CD1c-positive myeloid dendritic cell (primary cell): ENCODE results near the gene SLC6A16.
A peak's percentile ranks its signal among the peaks of the same experiment; 100 is the strongest.
"Not testable (repeated sequence)": the region's sequence is repeated elsewhere in the genome, so short reads cannot be mapped to it uniquely, and the experiment has no call there.

ENCODE experiments used
- DNase-seq: peaks from one replicate; pipeline ENCODE4 v3.0.0-alpha.2; 2016; ENCODE audit errors: extremely low spot score

The SLC6A16 gene

DNA sequence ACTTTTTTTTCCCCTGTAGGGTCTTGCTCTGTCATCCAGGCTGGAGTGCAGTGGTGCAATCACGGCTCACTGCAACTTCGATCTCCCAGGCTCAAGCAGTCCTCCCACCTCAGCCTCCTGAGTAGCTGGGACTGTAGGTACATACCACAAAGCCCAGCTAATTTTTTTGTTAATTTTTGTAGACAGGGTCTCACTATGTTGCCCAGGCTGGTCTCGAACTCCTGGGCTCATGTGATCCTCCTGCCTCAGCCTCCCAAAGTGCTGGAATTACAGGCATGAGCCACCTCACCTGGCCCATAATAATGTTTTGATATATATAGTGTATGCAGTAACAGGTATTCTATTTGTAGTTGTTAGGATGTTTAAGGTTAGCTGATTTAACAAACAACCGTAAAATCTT, 6.2 kb upstream of the SLC6A16 start:
- DNase-seq, result not testable (repeated sequence)

DNA sequence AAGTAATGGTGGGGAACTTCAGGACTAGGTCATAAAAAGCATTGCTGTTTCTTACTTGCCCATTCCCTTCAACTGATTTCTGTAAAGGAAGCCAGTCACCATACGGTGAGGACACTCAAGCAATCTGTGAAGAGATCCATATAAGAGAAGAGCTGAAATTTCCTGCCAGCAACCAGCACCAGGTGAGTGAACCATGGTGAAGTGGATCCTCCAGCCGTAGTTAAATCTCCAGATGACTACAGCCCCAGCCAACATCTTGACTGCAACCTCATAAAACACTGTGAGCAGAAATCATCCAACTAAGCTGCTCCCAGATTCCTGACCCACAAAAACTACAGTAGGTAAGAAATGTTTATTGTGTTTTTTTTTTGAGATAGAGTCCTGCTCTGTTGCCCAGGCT, 3.8 kb upstream of the SLC6A16 start:
- DNase-seq, result no peak

DNA sequence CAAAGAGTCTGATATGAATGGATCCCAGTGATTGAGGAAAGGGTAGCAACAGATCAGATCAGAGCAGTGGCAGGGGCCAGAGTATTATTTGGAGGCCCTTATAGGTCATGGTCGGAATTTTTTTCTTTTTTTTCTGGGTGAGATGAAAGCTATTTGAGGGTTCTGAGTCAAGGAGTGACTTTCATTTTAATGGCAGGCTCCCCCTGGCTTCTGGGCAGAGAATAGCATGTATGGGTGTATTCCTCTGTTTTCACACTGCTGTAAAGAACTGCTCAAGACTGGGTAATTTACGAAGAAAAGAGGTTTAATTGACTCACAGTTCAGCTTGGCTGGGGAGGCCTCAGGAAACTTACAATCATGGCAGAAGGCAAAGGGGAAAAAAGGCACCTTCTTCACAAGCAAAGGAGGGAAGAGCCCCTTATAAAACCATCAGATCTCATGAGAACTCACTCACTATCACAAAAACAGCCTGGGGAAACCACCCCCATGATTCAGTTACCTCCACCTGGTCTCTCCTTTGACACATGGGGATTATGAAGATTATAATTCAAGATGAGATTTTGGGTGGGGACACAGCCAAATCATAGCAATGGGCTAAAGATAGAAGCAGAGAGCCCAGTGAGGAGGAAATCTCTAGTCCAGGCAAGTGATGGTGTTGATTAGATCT, 3.0 kb upstream of the SLC6A16 start:
- peak; percentile 64 for DNase-seq

DNA sequence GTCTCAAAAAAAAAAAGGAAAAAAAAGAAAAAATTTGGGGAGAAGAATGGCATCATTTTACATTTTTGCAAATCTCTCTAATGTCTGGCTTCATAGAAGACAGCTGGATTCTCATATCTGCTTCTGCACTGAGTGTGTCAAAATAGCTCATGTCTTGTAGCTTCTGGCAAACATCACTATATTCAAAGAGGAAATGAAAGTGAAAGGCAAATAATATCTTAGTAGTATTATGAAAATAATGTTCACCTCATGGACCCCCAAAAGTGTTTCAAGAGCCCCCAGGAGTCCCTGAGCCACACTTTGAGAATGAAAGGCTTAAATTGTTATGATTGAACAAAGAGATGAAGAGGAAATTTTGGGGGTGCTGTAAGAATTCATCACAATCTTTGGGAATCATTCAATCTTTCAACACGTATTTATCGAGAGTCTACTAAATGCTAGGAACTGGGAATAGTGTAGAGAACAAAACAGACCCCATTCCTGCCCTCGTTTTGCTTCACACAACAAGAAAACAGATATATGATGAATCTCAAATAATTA, 1.2 kb upstream of the SLC6A16 start:
- DNase-seq, result peak; percentile 7

DNA sequence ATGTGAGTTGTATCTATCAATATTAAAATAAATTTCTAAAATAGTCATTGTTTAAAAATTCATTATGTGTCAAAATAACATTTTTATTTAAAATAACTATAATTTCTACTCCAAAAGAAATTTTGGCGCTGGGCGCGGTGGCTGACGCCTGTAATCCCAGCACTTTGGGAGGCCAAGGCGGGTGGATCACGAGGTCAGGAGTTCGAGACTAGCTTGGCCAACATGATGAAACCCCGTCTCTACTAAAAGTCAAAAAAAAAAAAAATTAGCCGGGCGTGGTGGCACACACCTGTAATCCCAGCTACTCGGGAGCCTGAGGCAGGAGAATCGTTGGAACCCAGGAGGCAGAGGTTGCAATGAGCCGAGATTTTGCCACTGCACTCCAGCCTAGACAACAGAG, 765 bp upstream of the SLC6A16 start:
- not testable (repeated sequence) for DNase-seq

DNA sequence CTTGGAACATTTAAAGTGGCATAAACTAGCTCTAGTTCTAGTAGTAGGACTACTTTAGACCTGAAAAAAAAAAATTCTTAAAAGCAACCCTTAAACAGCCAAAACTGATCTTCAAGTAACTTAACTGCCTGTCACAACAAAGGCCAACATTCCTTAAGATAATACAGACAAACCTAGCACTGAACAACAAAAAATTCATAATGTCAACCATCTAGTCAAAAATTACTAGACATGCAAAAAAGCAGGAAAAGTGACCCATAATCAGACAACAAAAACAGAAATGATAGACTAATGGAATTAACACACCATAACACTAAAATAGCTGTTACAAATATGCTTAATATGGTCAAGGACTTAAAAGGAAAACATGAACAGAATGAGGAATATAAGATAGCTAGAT, 6.7 kb downstream of the SLC6A16 start:
- no peak for DNase-seq

DNA sequence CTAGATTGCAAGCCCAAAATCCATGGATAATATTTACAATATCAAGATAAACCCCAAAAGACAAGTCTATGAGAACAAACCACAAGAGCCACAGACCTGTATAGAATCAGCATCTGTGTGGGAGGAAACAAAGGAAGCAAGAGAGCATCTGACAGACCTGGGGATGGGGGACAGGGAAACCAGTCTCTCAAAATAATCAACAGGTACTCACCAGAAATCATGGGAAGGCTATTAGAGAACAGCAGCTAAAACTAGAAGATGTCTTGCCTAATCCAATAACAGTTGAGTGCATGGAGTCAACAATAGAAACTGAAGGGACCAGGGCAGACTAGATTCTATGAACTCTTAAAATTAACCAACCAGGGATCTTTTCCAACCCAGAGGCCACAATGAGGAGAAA, 8.7 kb downstream of the SLC6A16 start:
- DNase-seq, result no peak

DNA sequence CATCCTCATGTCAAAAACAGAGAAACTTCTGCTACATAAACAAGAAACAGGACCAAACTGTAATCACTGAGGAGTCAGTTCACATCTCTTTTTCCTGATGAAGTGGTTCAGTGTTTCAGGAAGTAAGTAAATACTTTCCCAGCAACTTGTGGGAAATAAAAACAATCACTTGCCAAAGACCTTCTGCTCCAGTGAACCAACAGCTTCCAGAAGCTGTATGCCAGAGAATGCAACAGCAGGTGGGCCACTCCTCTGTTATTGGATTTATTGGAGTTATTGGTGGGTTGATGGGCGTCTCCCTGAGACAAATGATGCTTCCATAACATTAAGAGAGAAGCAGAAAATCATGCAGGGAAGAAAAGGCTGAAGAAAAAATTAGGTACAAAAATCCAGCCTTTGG, 9.9 kb downstream of the SLC6A16 start:
- DNase-seq, result no peak

DNA sequence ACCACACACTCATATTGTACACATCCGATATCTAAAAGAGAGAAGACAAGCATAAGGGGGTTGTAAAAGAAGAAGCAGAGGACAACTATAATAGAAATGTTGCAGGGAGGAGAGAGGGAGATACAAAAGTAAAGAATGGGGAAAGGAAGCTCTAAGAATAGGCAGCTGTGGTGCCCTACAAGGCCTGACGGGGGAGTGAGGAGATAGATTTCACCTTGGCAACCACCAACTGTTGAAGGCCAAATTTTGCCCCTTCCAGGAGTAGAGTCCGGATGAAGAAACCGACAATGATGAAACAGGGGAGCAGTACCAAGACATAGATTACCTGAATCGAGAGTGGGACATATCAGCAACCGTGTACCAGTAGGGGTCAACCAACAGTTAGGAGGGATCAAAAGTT, 15.9 kb downstream of the SLC6A16 start:
- DNase-seq, result no peak

DNA sequence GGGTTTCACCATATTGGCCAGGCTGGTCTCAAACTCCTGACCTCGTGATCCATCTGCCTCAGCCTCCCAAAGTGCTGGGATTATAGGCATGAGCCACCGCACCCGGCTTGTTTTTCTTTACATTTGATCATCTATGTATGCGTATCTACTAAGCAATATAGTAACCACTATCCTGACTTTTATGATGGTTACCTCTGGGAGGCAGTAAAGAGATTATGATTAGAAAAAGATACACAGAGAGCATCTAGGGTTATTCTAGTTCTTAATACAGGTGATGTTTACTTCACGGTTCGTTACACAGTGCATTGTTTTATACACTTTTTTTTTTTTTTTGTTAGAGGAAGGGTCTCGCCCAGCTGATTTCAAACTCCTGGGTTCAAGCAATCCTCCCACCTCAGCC, 18.3 kb downstream of the SLC6A16 start:
- not testable (repeated sequence) for DNase-seq

DNA sequence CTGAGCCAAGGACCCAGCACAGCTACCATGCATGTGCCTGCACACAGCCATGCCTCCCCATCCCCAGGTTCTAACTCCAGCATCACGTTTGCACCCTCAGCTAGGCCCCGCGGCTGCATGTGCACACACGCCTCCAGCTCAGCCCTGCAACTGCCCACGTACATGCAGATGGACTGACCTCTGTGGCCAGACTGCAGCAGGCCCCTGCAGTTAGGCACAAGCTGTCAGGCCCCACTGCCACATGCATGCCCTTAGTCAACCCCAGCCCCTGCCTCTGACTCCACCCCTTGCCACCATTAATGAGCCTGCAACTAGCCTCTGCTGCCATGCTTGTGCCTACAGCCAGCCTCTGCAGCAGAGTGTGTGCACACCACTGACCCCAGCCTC, 23.1 kb downstream of the SLC6A16 start:
- no peak for DNase-seq

DNA sequence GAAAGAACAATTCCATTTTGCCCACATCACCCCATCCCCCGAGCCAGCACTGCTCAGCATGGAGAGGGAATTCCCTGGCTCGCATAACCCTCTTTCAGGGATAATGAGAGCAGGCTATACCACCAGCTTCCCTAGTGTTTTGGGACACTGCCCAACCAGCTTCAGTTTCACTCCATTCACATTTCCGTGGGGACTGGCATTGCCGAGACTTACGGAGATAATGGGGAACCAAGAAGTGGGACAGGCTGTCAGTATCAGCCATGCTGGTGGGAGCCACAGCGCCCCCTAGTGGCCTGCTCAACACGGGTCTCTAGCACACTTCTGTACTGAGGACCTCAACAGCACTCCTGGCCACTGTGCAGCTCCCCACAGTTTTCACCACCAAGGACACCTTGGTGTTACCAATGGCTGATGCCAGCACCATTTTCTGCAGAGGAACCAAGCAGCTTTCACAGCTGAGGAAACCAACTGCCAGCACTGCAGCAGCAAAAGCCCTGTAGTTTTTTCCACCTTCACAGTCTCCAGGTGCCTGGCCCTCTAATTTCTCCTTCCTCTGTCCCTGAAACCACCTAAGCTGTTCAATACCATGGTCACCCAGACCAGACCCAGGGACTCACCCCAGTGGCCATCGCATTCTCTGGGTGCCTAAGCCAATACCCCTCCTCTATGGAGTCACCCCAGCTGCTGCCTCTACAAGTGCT, 23.7 kb downstream of the SLC6A16 start:
- peak; percentile 91 for DNase-seq

DNA sequence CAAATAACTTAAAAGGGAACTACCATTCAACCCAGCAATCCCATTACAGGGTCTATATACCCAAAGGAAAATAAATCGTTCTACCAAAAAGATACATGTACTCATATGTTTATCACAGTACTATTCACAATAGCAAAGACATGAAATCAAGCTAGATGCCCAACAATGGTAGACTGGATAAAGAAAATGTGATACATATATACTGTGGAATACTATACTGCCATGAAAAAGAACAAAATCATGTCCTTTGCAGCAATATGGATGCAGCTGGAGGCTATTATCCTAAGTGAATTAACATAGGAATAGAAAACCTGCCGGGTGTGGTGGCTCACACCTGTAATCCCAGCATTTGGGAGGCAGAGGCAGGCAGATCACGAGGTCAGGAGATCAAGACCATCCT, 26.3 kb downstream of the SLC6A16 start:
- not testable (repeated sequence) for DNase-seq

DNA sequence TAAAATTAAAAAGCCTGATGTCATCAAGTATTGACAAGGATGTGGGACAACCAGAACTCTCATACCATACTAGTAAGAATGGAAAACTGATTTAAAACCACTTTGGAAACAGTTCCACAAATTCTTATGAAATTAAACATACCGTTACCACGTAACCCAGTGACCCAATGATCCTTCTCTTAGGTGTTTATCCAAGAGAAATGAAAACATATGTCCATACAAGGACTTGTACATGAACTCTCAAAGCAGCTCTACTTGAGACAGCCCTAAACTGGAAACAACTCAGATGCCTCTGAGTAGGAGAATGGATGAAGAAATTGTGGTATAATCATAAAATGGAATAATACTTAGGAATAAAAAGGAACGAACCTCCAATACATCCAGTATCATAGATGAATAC, 27.6 kb downstream of the SLC6A16 start:
- no peak for DNase-seq

DNA sequence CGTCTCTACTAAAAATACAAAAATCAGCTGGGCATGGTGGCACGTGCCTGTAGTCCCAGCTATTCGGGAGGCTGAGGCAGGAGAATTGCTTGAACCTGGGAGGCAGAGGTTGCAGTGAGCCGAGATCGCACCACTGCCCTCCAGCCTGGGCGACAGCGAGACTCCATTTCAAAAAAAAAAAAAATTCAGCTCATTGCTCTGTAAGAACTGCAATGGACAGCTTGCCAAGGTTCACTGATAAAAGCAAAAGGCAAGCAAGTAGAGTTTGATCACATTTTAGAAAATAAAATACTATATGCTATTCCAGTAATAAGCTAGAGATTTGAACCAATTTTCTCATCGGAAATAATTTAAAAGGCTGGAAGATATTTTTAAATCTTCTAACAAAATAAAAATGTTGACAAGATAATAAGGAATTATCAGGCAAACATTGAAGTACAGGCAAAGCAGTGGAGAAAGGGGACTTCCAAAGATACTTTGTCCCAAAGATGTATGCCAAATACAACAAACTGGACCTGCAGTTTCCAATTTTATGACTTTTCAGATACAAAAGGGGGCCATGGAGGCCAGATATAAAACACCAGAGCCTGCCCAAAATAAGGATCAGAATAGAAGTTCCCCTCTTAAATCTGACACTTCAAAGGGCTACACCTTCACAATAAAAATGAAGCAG, 29.6 kb downstream of the SLC6A16 start:
- DNase-seq, result no peak

DNA sequence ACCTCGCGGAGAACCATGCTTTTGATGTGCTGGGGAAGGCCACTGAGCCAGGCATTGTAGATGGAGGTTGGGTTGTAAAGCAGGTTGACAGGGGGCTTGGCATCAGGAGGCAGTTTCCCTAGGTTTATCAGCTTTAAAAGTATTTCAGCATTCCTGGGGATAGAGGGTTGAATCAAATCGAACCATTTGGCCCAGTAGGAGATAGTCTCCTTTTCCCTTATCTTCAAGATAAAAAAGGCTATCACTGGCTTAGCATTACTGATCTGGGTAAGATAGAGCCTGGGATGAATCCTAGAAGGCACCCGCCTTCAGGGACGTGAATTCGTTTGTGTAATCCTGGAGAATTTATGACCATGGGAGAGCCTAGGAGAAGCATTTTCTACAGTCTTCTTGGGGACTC, 30.6 kb downstream of the SLC6A16 start:
- no peak for DNase-seq

DNA sequence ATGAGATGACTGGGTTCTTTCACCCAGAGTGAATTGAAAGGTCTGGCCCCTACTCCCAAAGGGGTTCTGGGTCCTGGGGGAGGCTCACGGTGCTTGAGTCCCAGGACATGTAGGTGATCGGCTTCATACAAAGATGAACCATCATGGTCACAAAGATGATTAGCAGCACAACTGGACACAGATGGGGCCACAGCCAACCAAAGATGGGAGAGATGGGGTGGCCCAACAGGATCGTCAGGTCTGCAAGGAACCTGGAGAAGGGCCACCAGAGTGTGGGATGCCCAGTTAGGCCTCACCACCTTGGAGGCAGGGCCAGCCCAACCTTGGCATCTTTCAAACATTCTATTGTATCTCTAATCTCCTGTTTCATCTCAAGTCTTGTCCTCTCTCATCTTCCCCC, 34.5 kb downstream of the SLC6A16 start:
- no peak for DNase-seq

DNA sequence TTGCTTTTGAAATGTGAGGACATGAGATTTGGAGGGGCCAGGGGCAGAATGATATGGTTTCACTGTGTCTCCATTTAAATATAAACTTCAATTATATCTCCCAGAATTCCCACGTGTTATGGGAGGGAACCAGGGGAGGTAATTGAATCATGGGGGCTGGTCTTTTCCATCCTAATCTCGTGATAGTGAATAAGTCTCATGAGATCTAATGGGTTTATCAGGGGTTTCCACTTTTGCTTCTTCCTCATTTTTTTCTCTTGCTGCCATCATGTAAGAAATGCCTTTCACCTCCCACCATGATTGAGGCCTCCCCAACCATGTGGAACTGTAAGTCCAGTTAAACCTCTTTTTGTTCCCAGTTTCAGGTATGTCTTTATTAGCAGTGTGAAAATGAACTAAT, 35.7 kb downstream of the SLC6A16 start:
- not testable (repeated sequence) for DNase-seq

DNA sequence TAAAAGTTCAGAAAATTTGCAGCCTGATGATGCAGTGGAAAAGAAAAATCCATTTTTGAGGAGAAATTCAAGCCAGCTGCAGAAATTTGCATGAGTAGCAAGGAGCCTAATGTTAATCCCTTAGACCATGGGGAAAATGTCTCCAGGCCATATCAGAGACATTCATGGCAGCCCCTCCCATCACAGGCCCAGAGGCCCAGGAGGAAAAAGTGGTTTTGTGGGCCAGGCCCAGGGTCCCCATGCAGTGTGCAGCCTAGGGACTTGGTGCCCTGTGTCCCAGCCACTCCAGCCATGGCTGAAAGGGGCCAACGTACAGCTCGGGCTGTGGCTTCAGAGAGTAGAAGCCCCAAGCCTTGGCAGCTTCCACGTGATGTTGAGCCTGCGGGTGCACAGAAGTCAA, 36.8 kb downstream of the SLC6A16 start:
- DNase-seq, result not testable (repeated sequence)

DNA sequence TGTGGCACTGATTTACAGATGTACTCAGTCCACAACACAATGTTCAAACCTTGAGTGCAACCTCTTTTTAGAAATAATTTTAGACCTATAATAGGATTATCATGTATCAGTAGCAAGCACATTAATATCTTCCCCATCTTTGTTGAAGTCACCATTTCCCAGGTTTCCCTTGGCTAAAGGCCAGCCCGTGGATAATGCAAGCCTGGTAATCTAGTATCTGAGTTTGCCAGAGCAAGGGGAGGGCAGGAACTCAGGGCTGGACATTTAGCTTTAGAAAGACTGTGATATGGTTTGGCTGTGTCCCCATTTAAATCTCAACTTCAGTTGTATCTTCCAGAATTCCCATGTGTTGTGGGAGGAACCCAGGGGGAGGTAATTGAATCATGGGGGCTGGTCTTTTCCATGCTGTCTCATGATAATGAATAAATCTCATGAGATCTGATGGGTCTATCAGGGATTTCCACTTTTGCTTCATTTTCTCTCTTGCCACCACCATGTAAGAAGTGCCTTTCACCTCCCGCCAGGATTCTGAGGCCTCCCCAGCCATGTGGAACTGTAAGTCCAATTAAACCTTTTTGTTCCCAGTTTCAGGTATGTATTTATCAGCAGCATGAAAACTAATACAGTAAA, 37.7 kb downstream of the SLC6A16 start:
- no peak for DNase-seq

DNA sequence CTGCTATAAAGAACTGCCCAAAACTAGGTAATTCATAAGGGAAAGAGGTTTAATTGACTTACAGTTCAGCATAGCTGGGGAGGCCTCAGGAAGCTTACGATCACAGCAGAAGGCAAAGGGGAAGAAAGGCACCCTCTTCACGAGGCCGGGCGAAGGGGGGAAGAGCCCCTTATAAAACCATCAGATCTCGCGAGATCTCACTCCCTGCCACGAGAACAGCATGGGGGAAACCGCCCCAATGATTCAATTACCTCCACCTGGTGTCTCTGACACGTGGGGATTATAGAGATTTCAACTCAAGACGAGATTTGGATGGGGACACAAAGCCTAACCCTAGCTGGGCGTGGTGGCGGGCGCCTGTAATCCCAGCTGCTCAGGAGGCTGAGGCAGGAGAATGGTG, 42.8 kb downstream of the SLC6A16 start:
- DNase-seq, result no peak

DNA sequence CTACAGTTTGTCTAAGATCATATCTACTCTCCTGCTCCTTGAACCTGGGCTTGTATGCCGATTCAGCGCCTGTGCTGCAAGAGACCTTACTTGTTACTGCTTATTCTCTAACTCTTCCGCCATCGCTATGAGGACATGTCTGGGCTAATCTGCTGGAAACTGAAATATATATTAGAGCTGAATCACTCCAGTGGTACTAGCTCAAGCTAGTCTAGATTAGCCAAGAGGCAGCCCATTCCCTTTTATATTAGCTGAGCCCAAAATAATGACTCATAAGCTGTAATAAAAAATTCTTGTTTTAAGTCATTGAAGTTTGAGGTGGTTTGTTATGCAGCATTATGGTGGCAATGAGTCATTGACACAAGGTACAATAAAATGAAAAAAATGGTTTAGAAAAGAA, 52.8 kb downstream of the SLC6A16 start:
- DNase-seq, result no peak
